ENCODE data around the gene KAT7.

- no peak for TF ChIP-seq CTCF (IDR thresholded peaks at IDR 0.05)
- TF ChIP-seq POLR2A (IDR thresholded peaks at IDR 0.05), result no peak
- no peak for TF ChIP-seq EP300 (IDR thresholded peaks at IDR 0.05)
Observed at GRCh38 chr17:49776551-49777300, 11.8 kb upstream of the KAT7 start.

Measured in ovary (tissue), 3 donors.